Cardiac fibroblast (primary cell): Measurements from ENCODE around the gene GTF3C1.

Experiments
- DNase-seq, 2 donors: peaks; one replicate each; pipeline versions ENCODE4 v3.0.0 to v3.0.0-alpha.2; 2010; ENCODE audit warnings: low read depth in 2 of 2
- H3K4me3 ChIP-seq, 2 donors: replicated peaks in 1 of 2; 1 replicate in 1 of 2; 2 replicates in 1 of 2; pipeline ENCODE4 v1.5.1; 2011; ENCODE audit warnings: low read depth in 2 of 2, low read length in 2 of 2, mild to moderate bottlenecking in 2 of 2, moderate library complexity in 1 of 2
- CTCF ChIP-seq: IDR thresholded peaks from one replicate; pipeline ENCODE4 v1.5.1; 2011; ENCODE audit warnings: low read depth, mild to moderate bottlenecking, low read length, inconsistent platforms

GTF3C1 gene

GRCh38 chr16:27550582-27550920, 838 bp upstream of the GTF3C1 start:
- no peak for DNase-seq
- TF ChIP-seq CTCF: no peak
- peak overlapping the region; percentile 91 to 99 for H3K4me3 ChIP-seq

GRCh38 chr16:27549464-27549745, 308 bp downstream of the GTF3C1 start:
- no peak for TF ChIP-seq CTCF

GRCh38 chr16:27547851-27548250, 1.9 kb downstream of the GTF3C1 start:
- DNase-seq: no peak
- TF ChIP-seq CTCF: no peak
- no peak overlapping the region for H3K4me3 ChIP-seq

More at GRCh38 chr16:27549464-27549745, 308 bp downstream of the GTF3C1 start:
- peak overlapping the region; percentile 74 to 88 for H3K4me3 ChIP-seq
- no peak for DNase-seq

GRCh38 chr16:27547134-27547533, 2.6 kb downstream of the GTF3C1 start:
- TF ChIP-seq CTCF: no peak
- peak; percentile 72 to 73 for DNase-seq
- H3K4me3 ChIP-seq: peak overlapping the region in 1 of 2 donors; percentile 10

- DNase-seq: no peak
- TF ChIP-seq CTCF: no peak
- no peak overlapping the region for H3K4me3 ChIP-seq
Observed at GRCh38 chr16:27544671-27545070, 5.0 kb downstream of the GTF3C1 start.

- no peak overlapping the region for H3K4me3 ChIP-seq
- no peak for DNase-seq
- TF ChIP-seq CTCF: no peak
Observed at GRCh38 chr16:27543801-27544200, 5.9 kb downstream of the GTF3C1 start.

GRCh38 chr16:27539636-27540035, 10.1 kb downstream of the GTF3C1 start:
- no peak for TF ChIP-seq CTCF
- no peak for DNase-seq
- no peak overlapping the region for H3K4me3 ChIP-seq
